Measurements from ENCODE around the gene HELB.

The HELB gene

GRCh38 chr12:66367015-66367667 lies 64.8 kb downstream of the HELB start:
- no peak for DNase-seq (ENCODE audit: low read depth)
- no peak for TF ChIP-seq CTCF (IDR thresholded peaks at IDR 0.05; ENCODE audit: insufficient read depth, low read depth, low read length, missing control alignments)
- H3K4me3 ChIP-seq (ENCODE audit: low read length), result no peak overlapping the region

GRCh38 chr12:66371982-66372381 lies 69.7 kb downstream of the HELB start:
- TF ChIP-seq CTCF (IDR thresholded peaks at IDR 0.05; ENCODE audit: insufficient read depth, low read depth, low read length, missing control alignments), result no peak
- DNase-seq (ENCODE audit: low read depth), result no peak
- H3K4me3 ChIP-seq (ENCODE audit: low read length), result no peak overlapping the region

- no peak overlapping the region for H3K4me3 ChIP-seq (ENCODE audit: low read length)
- no peak for TF ChIP-seq CTCF (IDR thresholded peaks at IDR 0.05; ENCODE audit: insufficient read depth, low read depth, low read length, missing control alignments)
Measured at GRCh38 chr12:66375560-66375959, 73.3 kb downstream of the HELB start.

GRCh38 chr12:66379616-66380015 lies 77.3 kb downstream of the HELB start:
- H3K4me3 ChIP-seq (ENCODE audit: low read length), result no peak overlapping the region
- DNase-seq (ENCODE audit: low read depth), result no peak
- TF ChIP-seq CTCF (IDR thresholded peaks at IDR 0.05; ENCODE audit: insufficient read depth, low read depth, low read length, missing control alignments), result no peak

More at GRCh38 chr12:66375560-66375959, 73.3 kb downstream of the HELB start:
- no peak for DNase-seq (ENCODE audit: low read depth)

- no peak for TF ChIP-seq CTCF (IDR thresholded peaks at IDR 0.05; ENCODE audit: insufficient read depth, low read depth, low read length, missing control alignments)
- H3K4me3 ChIP-seq (ENCODE audit: low read length), result no peak overlapping the region
- DNase-seq (ENCODE audit: low read depth), result no peak
Measured at GRCh38 chr12:66380769-66381535, 78.7 kb downstream of the HELB start.

- TF ChIP-seq CTCF (IDR thresholded peaks at IDR 0.05; ENCODE audit: insufficient read depth, low read depth, low read length, missing control alignments), result no peak
- no peak overlapping the region for H3K4me3 ChIP-seq (ENCODE audit: low read length)
- DNase-seq (ENCODE audit: low read depth), result no peak
Measured at GRCh38 chr12:66387117-66387516, 84.8 kb downstream of the HELB start.

Measured in epithelial cell of esophagus (primary cell).